Measurements from ENCODE around the gene RNF43.

DNA sequence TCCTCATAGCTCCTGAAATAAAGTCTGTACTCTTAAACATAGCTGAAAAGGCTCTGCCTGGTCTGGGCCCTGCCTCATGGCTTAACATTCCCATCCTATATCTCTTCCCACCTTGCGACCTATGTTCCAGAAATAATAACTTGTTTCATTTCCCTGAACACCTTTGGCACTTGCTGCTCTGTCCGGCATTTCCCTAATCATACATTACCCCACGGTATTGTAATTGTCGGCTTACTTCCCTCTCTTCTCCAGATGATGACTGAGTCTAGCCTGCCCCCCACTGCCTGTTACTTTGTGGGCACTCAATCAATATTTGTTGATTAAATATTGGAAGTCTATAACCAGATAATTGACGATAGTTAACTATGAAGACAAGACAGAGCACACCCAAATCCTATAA, 42.1 kb downstream of the RNF43 start:
- TF ChIP-seq POLR2AphosphoS5 (IDR thresholded peaks at IDR 0.05; ENCODE audit: low read depth, low read length) (no peak), SIN3A (IDR thresholded peaks at IDR 0.05; ENCODE audit: borderline replicate concordance, insufficient read depth, low read length) (no peak)
- TF ChIP-seq, protein P1, sequence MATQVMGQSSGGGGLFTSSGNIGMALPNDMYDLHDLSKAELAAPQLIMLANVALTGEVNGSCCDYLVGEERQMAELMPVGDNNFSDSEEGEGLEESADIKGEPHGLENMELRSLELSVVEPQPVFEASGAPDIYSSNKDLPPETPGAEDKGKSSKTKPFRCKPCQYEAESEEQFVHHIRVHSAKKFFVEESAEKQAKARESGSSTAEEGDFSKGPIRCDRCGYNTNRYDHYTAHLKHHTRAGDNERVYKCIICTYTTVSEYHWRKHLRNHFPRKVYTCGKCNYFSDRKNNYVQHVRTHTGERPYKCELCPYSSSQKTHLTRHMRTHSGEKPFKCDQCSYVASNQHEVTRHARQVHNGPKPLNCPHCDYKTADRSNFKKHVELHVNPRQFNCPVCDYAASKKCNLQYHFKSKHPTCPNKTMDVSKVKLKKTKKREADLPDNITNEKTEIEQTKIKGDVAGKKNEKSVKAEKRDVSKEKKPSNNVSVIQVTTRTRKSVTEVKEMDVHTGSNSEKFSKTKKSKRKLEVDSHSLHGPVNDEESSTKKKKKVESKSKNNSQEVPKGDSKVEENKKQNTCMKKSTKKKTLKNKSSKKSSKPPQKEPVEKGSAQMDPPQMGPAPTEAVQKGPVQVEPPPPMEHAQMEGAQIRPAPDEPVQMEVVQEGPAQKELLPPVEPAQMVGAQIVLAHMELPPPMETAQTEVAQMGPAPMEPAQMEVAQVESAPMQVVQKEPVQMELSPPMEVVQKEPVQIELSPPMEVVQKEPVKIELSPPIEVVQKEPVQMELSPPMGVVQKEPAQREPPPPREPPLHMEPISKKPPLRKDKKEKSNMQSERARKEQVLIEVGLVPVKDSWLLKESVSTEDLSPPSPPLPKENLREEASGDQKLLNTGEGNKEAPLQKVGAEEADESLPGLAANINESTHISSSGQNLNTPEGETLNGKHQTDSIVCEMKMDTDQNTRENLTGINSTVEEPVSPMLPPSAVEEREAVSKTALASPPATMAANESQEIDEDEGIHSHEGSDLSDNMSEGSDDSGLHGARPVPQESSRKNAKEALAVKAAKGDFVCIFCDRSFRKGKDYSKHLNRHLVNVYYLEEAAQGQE (IDR thresholded peaks at IDR 0.05; ENCODE audit: insufficient read depth in 1 of 2, low read depth in 2 of 2, low read length in 2 of 2): no peak

Data from PFSK-1 (cell line).